ENCODE measurements around the gene LEP. TPM values are rescaled to one million over a fixed set of nuclear protein-coding genes. Genes with fewer than 3 reads are reported as not detected.
A peak's percentile ranks its signal among the peaks of the same experiment; 100 is the strongest.

LEP gene
- total and polyA plus RNA-seq, 12 donors: under 0.01 to 0.98 (median 0.34) TPM; not detected in 3

DNA sequence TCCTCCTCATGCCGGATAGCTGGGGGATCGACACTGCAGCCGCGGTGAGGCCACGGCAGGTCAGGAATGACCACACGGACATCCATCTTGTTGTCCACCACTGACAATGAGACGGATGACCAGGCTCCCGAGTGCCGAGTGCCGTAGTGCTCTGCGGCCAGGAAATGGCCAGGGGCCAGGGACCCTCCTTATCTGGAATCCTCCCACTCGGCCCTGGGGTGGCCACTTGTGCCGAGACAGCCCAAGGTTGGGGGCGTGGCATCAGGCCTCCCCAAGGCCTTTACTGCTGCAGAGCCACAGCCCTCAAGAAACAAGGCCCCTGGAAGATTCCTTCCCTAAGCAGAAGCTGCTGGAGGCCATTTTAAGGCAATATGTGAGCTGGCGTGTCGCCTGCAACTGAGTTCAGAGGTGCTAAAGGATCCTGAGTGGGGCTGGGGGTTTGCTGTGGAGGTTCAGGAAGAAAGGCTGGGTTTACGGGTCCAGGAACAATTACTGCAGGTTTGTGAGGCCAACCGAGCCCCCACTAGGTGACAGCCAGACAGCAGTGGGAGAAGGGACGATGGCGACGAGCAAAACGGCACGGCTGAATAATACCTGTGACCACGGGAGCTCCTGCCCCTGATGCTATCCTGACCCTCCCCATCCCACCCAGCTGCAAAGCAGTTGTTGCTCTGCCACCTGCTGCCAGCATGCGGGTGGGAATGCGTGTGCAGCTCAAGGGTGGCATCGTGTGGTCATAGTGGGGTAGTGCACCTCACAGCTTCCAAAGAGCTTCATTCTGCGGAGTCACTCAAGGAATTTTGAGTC is 31.6 kb upstream of the LEP start:
- Histone ChIP-seq H3K9me3 (replicated peaks in 1 of 3) (no peaks in the 10 kb centered on the region), H3K36me3 (replicated peaks in 1 of 2) (no peaks in the 10 kb centered on the region), H3K4me1 (replicated peaks in 1 of 2) (peaks cover 0 to 8% of the 10 kb centered on the region in 2 donors), H3K27me3 (peaks cover 10% of the 10 kb centered on the region), H3K27ac (no peak overlapping the region), H3K4me3 (no peak overlapping the region)
- peak; percentile 60 to 88 (median 71) for DNase-seq
- 13 to 19% (median 16%) methylated on average over 13 to 28 of the region's 28 CpGs for WGBS, 4 donors
- TF ChIP-seq POLR2A (IDR thresholded peaks at IDR 0.05): no peak
- TF ChIP-seq, protein P1, sequence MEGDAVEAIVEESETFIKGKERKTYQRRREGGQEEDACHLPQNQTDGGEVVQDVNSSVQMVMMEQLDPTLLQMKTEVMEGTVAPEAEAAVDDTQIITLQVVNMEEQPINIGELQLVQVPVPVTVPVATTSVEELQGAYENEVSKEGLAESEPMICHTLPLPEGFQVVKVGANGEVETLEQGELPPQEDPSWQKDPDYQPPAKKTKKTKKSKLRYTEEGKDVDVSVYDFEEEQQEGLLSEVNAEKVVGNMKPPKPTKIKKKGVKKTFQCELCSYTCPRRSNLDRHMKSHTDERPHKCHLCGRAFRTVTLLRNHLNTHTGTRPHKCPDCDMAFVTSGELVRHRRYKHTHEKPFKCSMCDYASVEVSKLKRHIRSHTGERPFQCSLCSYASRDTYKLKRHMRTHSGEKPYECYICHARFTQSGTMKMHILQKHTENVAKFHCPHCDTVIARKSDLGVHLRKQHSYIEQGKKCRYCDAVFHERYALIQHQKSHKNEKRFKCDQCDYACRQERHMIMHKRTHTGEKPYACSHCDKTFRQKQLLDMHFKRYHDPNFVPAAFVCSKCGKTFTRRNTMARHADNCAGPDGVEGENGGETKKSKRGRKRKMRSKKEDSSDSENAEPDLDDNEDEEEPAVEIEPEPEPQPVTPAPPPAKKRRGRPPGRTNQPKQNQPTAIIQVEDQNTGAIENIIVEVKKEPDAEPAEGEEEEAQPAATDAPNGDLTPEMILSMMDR (IDR thresholded peaks at IDR 0.05): peak; percentile 95 to 99 (median 98)
- intact Hi-C loops (cut with DNase I): loop anchor here (2.0 to 5.0 kb wide), 5 partner anchors 75 to 502 kb away; no protein-coding TSS in a partner anchor

DNA sequence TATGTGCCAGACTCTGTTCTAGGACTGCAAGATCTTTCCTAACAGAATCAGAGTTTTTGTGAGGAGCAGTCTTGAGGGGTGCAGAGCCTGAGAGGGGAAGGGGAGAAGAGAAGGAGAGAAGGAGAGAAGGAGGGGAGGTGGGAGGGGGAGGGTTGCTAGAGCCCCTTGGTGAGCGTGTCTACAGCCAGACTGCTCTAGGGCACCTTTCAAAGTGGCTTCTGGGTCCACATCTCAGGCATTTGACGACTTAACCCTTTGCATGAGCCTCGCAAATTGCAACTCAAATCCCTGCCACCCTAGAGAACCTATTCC is 31.1 kb upstream of the LEP start:
- DNase-seq: no peak
- 27 to 44% (median 34%) methylated on average over 3 of the region's 3 CpGs for WGBS, 4 donors
- peaks cover 0 to 8% of the 10 kb centered on the region in 2 donors for H3K4me1 ChIP-seq (replicated peaks in 1 of 2)
- H3K27me3 ChIP-seq: peaks cover 10% of the 10 kb centered on the region
- H3K36me3 ChIP-seq (replicated peaks in 1 of 2): no peaks in the 10 kb centered on the region
- H3K4me3 ChIP-seq: no peak overlapping the region
- no peak for TF ChIP-seq POLR2A (IDR thresholded peaks at IDR 0.05)
- TF ChIP-seq, protein P1 (IDR thresholded peaks at IDR 0.05): no peak
- no peaks in the 10 kb centered on the region for H3K9me3 ChIP-seq (replicated peaks in 1 of 3)
- no peak overlapping the region for H3K27ac ChIP-seq
- intact Hi-C loops (cut with DNase I): no loop called here

DNA sequence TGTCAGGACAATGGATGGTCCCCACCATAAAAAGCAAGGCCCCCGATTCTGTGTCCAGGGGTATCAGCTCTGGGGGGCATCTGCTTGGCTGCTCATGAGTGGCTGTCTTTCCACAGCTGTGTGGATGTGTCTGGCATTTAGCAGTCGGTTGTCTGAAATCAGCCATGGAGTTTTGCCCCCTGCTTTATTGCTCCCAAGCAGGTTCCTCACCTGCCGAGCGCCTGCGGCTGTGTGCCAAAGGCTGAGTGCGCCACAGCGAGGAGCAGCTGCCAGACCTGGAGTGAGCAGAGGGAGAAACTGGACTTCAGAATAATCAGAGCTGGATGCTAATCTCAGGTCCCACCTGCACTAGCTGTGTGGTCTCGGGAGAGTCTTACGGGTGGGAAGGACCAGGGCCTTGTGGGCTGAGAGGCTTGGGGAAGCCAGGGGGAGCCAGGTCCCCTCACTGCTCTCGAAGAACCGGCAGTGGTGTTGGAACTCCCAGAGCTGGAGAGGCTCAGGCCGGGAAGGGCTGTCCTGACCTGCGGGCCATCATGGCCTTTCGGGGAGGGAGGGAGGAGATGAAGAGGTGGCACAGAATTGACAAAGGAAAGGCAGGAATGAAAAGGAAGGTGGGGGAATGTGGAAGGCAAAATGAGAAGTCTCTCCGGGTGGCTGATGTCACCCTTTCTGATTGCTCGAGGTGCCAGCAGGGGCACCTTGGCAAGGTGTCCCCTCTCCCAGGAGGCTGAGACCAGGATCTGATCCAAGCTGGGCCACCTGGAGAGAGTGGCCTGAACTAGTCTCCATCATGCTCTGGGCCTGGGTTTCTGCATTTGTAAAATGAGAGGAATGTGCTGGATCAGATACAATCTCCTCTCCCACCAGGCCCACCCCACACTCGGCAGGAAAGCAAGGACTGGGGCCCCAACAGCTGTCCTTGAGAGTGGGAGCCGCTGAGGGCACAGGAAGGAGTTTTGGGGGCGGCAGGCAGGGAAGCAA is 30.2 kb upstream of the LEP start:
- Histone ChIP-seq H3K27me3 (peaks cover 10% of the 10 kb centered on the region), H3K36me3 (replicated peaks in 1 of 2) (no peaks in the 10 kb centered on the region), H3K4me1 (replicated peaks in 1 of 2) (peaks cover 0 to 8% of the 10 kb centered on the region in 2 donors), H3K4me3 (no peak overlapping the region), H3K27ac (no peak overlapping the region), H3K9me3 (replicated peaks in 1 of 3) (no peaks in the 10 kb centered on the region)
- peak in 1 of 7 donors; percentile 42 for DNase-seq
- WGBS, 4 donors: 64 to 81% (median 77%) methylated on average over 12 to 19 of the region's 19 CpGs
- intact Hi-C loops (cut with DNase I): no loop called here
- TF ChIP-seq POLR2A (IDR thresholded peaks at IDR 0.05): no peak
- TF ChIP-seq, protein P1 (IDR thresholded peaks at IDR 0.05): no peak

DNA sequence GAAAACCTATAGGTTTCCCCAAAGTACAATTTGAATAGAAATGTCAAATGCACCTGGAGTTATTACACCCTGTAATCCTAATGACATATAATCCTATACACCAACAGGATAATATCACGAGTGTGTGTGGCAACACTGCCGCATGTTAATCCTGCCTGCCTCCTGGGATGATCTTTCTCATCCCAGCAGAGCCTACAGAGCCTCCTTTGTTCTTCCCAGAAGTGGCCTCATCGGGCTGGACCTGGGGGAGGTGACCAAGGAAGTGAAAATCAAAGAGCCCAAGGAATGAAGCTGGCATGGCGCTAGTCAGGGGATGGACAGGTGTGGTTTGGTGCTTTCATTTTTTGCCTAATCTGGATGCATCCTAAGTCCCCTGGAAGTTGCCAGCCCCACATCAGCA is 29.5 kb upstream of the LEP start:
- H3K36me3 ChIP-seq (replicated peaks in 1 of 2): no peaks in the 10 kb centered on the region
- H3K27me3 ChIP-seq: peaks cover 10% of the 10 kb centered on the region
- TF ChIP-seq POLR2A (IDR thresholded peaks at IDR 0.05): no peak
- TF ChIP-seq, protein P1 (IDR thresholded peaks at IDR 0.05): no peak
- H3K4me1 ChIP-seq (replicated peaks in 1 of 2): peaks cover 0 to 8% of the 10 kb centered on the region in 2 donors
- DNase-seq: no peak
- no peak overlapping the region for H3K4me3 ChIP-seq
- 46 to 63% (median 60%) methylated on average over 4 of the region's 4 CpGs for WGBS, 4 donors
- intact Hi-C loops (cut with DNase I): no loop called here
- H3K27ac ChIP-seq: no peak overlapping the region
- H3K9me3 ChIP-seq (replicated peaks in 1 of 3): no peaks in the 10 kb centered on the region

All from adrenal gland (tissue), 12 donors.